NCI-H128 (cell line): ENCODE data around the gene TEX264.
"Not testable (repeated sequence)": the region's sequence is repeated elsewhere in the genome, so short reads cannot be mapped to it uniquely, and the experiment has no call there.

Experiments
- DNase-seq: peaks from one replicate; lab custom pipeline; 2025; ENCODE audit not compliant: unreplicated experiment; lab: John Stamatoyannopoulos, UW

TEX264 gene, protein sequence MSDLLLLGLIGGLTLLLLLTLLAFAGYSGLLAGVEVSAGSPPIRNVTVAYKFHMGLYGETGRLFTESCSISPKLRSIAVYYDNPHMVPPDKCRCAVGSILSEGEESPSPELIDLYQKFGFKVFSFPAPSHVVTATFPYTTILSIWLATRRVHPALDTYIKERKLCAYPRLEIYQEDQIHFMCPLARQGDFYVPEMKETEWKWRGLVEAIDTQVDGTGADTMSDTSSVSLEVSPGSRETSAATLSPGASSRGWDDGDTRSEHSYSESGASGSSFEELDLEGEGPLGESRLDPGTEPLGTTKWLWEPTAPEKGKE

DNA sequence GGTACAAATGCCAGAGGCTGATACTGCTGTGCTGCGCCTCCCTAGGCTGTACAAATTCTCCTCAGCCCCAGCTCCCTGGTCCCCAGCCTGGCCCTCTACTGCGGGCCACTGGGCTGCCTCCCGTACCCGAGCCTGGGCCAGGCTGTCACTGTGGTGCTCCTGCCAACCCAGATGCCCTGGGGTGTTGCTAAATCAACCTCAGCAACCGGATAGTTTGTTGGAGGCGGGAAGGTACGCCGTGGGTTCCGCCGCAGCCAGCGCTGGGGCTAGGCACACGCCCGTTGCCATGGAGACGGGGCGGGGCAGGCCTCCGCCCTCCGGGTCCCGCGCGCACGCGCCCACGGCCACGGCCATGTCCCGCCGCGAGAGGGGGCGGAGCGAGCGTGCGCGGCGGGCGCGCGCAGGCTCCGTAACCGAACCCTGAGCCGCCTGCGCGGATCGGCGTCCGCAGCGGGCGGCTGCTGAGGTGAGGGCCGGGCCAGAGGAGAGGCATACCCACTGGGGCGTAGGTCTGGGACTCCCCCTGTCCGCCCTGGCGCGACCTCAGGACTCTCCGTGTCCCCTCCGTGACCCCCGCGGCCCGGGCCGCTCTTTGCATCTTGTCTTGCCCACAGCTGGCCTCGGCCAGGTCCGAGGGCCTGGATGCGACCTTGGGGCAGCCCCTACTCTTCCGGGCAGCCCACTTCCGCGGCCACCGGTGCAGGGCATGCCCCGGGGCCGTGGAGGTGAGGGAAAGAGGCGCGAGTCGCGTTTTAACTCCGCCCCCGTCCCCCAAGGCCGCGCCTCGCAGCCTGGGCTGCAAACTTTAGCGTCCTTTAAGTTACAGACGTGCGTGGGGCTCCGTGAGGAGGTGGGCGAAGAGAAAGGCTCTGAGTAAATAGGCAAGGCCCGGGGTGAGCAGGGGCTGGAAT, at the start of gene TEX264:
Gene TEX264, plus strand, starts transcription at position 430 of the 911 bp plus-strand sequence. CDS start 3,053 bp downstream, outside the sequence.
- DNase-seq = peak; percentile 67

- DNase-seq = no peak
These were observed 48.6 kb upstream of the TEX264 start for GRCh38 chr3:51622413-51622812.

GRCh38 chr3:51622868-51623267, 48.2 kb upstream of the TEX264 start:
- no peak for DNase-seq

- no peak for DNase-seq
These were observed 40.5 kb upstream of the TEX264 start for GRCh38 chr3:51630513-51630912.

DNA sequence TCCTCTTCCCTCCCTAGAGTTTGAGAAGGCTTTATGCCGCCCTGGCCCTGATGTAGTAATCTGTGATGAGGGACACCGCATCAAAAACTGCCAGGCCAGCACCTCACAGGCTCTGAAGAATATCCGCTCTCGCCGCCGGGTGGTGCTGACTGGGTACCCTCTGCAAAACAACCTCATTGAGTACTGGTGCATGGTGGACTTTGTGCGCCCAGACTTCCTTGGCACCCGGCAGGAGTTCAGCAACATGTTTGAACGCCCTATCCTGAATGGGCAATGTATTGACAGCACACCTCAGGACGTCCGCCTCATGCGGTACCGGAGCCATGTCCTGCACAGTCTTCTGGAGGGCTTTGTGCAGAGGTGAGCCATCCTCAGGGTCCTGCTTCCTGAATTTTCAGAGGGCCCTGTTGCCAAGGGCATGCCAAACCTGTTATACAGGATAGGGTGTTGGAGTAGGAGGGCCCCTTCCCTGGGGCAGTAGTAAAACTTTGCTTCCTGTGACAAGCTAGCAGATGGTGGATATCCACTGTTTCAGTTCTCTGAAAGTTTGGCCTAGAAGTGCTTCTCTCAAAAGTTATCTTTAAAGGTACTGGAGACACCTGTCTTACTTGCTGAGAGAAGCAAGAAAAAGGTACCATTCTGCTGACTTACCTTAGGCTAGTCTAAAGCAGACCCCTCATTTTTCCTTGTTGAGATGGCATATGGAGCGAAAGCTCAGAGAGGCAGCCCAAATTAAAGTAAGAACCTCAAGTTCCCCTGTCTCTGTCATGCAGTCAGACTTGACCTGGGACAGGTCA, 33.7 kb upstream of the TEX264 start:
- no peak for DNase-seq

GRCh38 chr3:51637941-51638471, 33.0 kb upstream of the TEX264 start:
- no peak for DNase-seq

DNA sequence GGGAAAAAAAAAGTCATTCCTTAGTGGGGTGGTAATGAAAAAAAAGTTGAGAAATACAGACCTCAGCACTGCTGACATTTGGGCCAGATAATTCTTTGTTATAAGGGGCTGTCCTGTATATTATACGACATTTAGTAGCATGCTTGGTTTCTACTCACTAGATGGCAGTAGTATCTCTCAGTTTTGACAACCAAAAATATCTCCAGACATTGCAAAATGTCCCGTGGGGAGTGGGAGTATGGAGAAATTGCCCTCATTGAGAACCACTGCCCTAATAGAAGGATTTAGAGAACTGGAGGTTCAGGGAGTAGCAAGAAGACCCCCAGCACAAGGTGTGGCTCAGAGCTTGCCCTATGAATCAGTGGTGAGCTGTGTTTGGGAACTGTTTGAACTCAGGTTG, 28.6 kb upstream of the TEX264 start:
- no peak for DNase-seq

- DNase-seq = no peak
These were observed 25.0 kb upstream of the TEX264 start for GRCh38 chr3:51646091-51646490.

- not testable (repeated sequence) for DNase-seq
These were observed 18.9 kb upstream of the TEX264 start for GRCh38 chr3:51652103-51652502.

DNA sequence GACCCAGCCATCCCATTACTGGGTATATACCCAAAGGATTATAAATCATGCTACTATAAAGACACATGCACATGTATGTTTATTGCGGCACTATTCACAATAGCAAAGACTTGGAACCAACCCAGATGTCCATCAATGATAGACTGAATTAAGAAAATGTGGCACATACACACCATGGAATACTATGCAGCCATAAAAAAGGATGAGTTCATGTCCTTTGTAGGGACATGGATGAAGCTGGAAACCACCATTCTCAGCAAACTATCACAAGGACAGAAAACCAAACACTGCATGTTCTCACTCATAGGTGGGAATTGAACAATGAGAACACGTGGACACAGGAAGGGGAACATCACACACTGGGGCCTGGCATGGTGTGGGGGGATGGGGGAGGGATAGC, 17.6 kb upstream of the TEX264 start:
- DNase-seq = not testable (repeated sequence)

DNA sequence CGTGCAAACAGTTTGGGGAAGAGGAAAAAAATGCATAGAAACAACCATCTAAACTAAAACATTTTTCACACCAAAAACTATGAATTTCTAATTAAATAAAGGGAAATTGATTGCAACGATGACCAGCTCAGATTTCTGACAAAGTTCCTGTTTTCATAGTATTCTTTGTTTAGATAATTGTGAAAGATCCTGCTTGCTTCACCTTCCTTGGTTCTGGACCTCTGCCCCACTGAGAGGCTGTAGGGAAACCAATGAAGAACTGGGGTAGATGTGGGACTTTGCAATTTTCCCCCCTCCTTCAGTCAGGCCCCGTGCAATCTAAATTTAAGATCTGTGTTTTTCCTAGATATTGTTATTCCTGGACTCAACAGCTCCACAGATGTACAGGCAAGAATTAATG, 13.8 kb upstream of the TEX264 start:
- no peak for DNase-seq

GRCh38 chr3:51659942-51660341, 11.1 kb upstream of the TEX264 start:
- DNase-seq = no peak

- DNase-seq = no peak
These were observed 8.6 kb upstream of the TEX264 start for GRCh38 chr3:51662456-51662855.

- no peak for DNase-seq
These were observed 2.3 kb upstream of the TEX264 start for GRCh38 chr3:51668756-51669155.

DNA sequence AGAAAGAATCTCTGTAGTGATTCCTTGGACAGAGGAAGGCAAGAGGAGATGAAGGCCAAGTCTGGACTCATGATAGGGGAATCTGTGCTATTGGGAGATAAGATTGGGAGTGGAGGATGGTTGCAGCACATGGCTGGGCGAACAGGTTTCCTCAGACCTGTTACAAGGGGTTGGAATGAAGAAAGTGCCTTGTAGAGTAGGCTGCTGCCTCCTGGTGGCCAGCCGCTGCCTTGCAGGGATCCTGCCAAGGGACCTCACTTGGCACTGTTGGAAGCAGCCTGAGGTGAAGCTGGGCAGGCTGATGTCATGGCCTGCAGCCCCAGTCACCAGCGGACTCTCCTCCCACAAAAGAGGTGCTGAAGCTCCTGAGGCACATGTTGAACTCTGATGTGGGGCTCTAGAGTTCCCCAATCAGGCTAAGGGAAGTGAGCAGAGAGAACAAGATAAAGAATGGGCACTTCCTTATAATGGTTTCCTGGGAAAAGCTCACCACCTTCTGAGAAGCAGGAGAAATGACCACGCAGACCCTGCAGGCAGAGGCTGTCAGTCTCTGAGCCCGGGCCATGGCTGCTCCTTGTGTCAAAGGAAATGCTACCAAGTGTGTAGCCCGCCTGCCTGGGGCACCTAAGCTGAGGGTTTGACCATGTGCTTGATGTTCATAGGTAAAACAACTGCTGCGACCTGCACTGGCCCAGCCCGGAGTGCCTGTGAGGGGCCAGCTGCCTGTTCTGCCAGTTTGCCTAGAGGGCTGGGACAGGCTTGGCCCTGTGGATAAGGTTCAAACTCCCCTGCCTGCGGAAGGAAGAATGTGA, 1.6 kb upstream of the TEX264 start:
- peak; percentile 14 for DNase-seq

- DNase-seq = no peak
These were observed 814 bp upstream of the TEX264 start for GRCh38 chr3:51670053-51670822.

GRCh38 chr3:51671734-51672475, 853 bp downstream of the TEX264 start:
- no peak for DNase-seq

GRCh38 chr3:51673181-51673801, 2.2 kb downstream of the TEX264 start:
- DNase-seq = no peak
